ENCODE measurements around the gene FAM83F.

FAM83F gene

GRCh38 chr22:40044102-40044869, 49.5 kb downstream of the FAM83F start:
- H3K4me3 ChIP-seq (ENCODE audit: low read length): peak overlapping the region; percentile 81
- DNase-seq (ENCODE audit: low read depth, low spot score): peak; percentile 100

GRCh38 chr22:40044870-40045834, 50.4 kb downstream of the FAM83F start:
- peak; percentile 58 for DNase-seq (ENCODE audit: low read depth, low spot score)

GRCh38 chr22:40046126-40046525, 51.4 kb downstream of the FAM83F start:
- H3K4me3 ChIP-seq (ENCODE audit: low read length): peak overlapping the region; percentile 86
- DNase-seq (ENCODE audit: low read depth, low spot score): no peak

More at GRCh38 chr22:40044870-40045834, 50.4 kb downstream of the FAM83F start:
- peak overlapping the region; percentile 86 for H3K4me3 ChIP-seq (ENCODE audit: low read length)

GRCh38 chr22:40050258-40050657, 55.5 kb downstream of the FAM83F start:
- no peak for DNase-seq (ENCODE audit: low read depth, low spot score)
- no peak overlapping the region for H3K4me3 ChIP-seq (ENCODE audit: low read length)

GRCh38 chr22:40051322-40051721, 56.6 kb downstream of the FAM83F start:
- H3K4me3 ChIP-seq (ENCODE audit: low read length): no peak overlapping the region
- DNase-seq (ENCODE audit: low read depth, low spot score): peak; percentile 62

GRCh38 chr22:40053460-40053859, 58.7 kb downstream of the FAM83F start:
- no peak overlapping the region for H3K4me3 ChIP-seq (ENCODE audit: low read length)
- DNase-seq (ENCODE audit: low read depth, low spot score): no peak

- H3K4me3 ChIP-seq (ENCODE audit: low read length): no peak overlapping the region
Measured at GRCh38 chr22:40054486-40054885, 59.7 kb downstream of the FAM83F start.

GRCh38 chr22:40055143-40055883, 60.6 kb downstream of the FAM83F start:
- peak; percentile 78 for DNase-seq (ENCODE audit: low read depth, low spot score)
- H3K4me3 ChIP-seq (ENCODE audit: low read length): peak overlapping the region; percentile 10

More at GRCh38 chr22:40054486-40054885, 59.7 kb downstream of the FAM83F start:
- no peak for DNase-seq (ENCODE audit: low read depth, low spot score)

- no peak overlapping the region for H3K4me3 ChIP-seq (ENCODE audit: low read length)
- no peak for DNase-seq (ENCODE audit: low read depth, low spot score)
Measured at GRCh38 chr22:40056154-40056553, 61.4 kb downstream of the FAM83F start.

- H3K4me3 ChIP-seq (ENCODE audit: low read length): no peak overlapping the region
- DNase-seq (ENCODE audit: low read depth, low spot score): no peak
Measured at GRCh38 chr22:40056559-40056958, 61.8 kb downstream of the FAM83F start.

- DNase-seq (ENCODE audit: low read depth, low spot score): no peak
- no peak overlapping the region for H3K4me3 ChIP-seq (ENCODE audit: low read length)
Measured at GRCh38 chr22:40057652-40058051, 62.9 kb downstream of the FAM83F start.

- no peak overlapping the region for H3K4me3 ChIP-seq (ENCODE audit: low read length)
- no peak for DNase-seq (ENCODE audit: low read depth, low spot score)
Measured at GRCh38 chr22:40058265-40058664, 63.5 kb downstream of the FAM83F start.

- no peak for DNase-seq (ENCODE audit: low read depth, low spot score)
- no peak overlapping the region for H3K4me3 ChIP-seq (ENCODE audit: low read length)
Measured at GRCh38 chr22:40065981-40066380, 71.2 kb downstream of the FAM83F start.

- H3K4me3 ChIP-seq (ENCODE audit: low read length): no peak overlapping the region
- DNase-seq (ENCODE audit: low read depth, low spot score): no peak
Measured at GRCh38 chr22:40067639-40068038, 72.9 kb downstream of the FAM83F start.

- no peak overlapping the region for H3K4me3 ChIP-seq (ENCODE audit: low read length)
- DNase-seq (ENCODE audit: low read depth, low spot score): no peak
Measured at GRCh38 chr22:40070701-40071100, 75.9 kb downstream of the FAM83F start.

GRCh38 chr22:40071720-40072119, 77.0 kb downstream of the FAM83F start:
- no peak for DNase-seq (ENCODE audit: low read depth, low spot score)
- H3K4me3 ChIP-seq (ENCODE audit: low read length): no peak overlapping the region

GRCh38 chr22:40076702-40077645, 82.2 kb downstream of the FAM83F start:
- DNase-seq (ENCODE audit: low read depth, low spot score): no peak
- no peak overlapping the region for H3K4me3 ChIP-seq (ENCODE audit: low read length)

- DNase-seq (ENCODE audit: low read depth, low spot score): no peak
Measured at GRCh38 chr22:40077646-40078016, 82.9 kb downstream of the FAM83F start.

More at GRCh38 chr22:40077646-40078016, 82.9 kb downstream of the FAM83F start:
- no peak overlapping the region for H3K4me3 ChIP-seq (ENCODE audit: low read length)

Data from Jurkat, Clone E6-1 (cell line).